NCI-H2029 (cell line): ENCODE data around the gene MRPL53.
"Not testable (repeated sequence)": the region's sequence is repeated elsewhere in the genome, so short reads cannot be mapped to it uniquely, and the experiment has no call there.

Source experiments
- DNase-seq: peaks from one replicate; lab custom pipeline; 2025; lab: John Stamatoyannopoulos, UW

MRPL53 gene

DNA sequence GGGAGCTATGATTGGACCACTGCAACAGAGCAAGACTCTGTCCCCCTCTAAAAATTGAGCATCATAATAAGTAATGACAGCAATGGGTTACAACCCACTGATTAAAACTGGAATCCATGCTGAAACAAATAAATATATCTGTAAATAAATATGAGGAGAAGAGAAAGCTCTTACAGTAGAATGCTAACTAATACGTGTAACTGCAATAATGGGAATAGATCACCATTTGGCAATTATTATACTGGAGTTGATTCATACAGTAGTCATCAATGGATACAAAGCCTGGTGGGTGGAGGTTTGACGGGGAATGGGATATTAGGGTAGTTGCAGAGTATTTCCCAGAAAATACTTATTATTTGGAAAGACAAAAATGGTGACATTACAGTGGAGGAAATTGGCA is 23.7 kb downstream of the MRPL53 start:
- DNase-seq, result no peak

DNA sequence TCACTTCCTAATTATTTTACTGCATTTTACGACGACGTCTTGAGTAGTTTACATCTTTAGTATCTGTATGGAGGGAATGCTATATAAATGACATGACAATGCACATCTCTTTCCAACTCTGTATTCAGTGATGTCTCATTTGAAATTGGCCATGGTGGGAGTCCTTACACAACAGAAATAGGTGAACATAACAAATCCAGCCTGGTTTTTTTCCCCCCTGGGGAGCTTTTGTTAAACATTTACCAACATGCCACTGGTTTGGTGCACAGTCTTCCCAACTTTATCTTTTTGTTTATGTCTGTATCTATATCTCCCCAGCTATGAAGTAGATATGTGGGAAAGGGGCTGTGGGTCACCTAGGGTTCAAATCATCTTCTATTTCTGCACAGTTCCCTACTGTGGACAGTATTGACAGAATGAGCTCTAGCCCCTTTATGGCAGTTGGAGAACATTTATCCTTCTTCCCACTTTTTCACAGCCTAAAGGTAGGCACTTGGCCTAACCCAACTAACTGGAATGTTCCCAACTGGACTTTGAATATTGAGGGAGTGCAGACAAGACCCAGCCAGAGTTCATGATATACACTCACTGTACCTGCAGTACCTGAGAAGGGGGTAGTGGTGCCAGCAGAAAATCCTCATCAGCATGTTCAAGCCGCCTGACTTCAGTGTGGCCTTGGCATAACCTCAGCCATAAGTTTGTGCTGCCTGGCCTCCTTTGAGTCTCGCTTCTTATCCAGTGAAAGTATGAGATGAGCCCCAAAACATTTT is 25.1 kb downstream of the MRPL53 start:
- no peak for DNase-seq

DNA sequence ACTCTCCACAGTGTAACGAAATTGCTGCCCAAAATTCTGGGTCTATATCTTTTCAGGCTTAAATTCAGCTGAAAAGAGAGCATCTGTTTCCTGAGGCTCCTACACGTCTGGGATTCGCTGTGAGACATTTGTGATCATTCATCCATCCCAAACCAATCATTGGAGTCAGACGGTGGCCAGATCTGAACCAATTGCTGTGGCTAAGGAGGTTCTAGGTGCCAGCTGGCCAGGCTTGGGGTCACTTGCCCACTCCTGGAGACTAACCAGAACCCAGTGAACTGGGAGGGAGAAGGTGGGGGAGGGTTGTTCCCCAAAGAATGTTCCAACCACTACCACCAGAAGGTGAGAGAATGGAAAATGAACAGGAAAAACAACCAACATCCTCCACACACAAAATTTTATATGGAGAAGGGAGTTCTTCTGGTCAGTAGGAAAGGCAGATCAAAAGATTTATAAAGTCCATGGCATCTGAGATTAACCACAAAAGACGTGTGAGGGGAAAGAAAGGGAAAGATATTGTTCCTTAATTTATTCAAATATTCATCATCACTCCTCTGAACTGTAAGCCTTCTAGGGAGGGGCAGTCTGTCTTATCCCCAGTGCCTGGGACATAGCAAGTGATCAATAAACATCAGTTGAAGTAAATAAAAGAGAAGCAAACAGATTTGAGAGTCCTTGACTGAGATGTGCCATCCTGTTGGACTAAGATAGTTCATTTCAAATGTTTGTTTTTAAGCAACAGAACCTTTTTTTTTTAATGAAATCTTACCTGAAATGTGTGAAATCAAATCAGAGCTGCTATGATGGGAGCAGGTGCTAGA is 27.8 kb downstream of the MRPL53 start:
- DNase-seq, result no peak

DNA sequence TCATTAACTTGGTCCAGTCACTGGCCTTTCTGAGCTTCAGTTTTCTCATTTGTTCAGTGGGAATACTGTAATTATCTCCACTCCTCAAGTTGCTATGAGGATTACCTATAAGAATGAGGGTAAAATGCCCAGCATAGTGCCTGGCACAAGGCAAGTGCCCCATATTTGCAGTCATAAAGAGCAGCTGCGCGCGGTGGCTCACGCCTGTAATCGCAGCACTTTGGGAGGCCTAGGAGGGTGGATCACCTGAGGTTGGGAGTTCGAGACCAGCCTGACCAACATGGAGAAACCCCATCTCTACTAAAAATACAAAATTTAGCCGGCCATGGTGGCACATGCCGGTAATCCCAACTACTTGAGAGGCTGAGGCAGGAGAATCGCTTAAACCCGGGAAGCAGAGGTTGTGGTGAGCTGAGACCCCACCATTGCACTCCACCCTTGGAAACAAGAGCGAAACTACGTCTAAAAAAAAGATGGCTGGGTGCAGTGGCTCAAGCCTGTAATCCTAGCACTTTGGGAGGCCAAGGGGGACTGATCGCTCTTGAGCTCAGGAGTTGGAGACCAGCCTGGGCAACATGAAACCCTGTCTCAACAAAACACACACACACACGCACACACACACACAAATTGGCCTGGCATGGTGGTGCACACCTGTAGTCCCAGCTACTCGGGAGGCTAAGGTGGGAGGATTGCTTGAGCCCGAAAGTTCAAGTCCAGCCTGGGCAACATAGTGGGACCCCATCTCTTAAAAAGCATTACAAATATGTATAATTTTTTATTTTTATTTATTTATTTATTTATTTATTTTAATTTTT is 29.8 kb downstream of the MRPL53 start:
- not testable (repeated sequence) for DNase-seq

DNA sequence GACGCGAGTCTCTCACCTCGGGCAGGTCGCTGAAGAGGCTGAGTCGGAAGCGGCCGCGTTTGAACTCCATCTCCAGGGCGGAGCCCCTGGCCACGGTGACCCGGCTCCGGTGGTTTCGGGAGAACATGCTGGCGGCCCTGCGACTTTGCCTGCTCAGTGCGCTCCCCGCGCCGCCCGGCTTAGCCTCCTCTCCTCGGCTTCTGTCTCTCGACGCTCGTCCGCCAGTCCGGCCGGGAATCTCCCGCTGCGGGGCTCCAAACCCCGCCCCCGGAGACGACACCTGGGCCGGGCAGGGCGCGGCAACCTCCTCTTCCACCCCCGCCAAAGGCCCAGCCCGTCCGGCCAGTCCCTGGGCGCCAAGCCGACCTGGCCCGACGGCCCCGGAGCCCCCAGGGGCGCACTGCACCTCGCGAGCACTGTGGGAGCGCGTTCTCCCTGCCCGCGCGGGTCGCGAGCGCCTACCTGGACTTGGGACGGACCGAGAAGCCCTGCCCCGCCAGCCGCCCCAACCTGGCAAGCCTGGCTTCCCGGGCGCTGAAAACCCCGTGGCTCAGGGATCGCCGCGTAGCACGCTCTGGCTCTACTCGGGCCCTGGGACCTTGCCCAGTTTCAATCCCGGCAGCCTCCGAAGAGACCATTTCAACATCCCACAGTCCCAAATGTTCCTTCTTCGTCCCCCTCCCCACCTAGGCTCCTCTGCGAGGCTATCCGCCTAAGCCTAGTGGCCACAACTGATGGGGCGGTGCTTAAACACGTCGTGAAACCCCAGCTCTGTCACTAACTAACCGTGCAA is 30.6 kb downstream of the MRPL53 start, which contains the start of gene RTKN:
Gene RTKN (minus strand): TSS at position 248 of the 793 bp plus-strand sequence. CDS start 121 bp downstream, at position 127.
- DNase-seq, result peak; percentile 56

DNA sequence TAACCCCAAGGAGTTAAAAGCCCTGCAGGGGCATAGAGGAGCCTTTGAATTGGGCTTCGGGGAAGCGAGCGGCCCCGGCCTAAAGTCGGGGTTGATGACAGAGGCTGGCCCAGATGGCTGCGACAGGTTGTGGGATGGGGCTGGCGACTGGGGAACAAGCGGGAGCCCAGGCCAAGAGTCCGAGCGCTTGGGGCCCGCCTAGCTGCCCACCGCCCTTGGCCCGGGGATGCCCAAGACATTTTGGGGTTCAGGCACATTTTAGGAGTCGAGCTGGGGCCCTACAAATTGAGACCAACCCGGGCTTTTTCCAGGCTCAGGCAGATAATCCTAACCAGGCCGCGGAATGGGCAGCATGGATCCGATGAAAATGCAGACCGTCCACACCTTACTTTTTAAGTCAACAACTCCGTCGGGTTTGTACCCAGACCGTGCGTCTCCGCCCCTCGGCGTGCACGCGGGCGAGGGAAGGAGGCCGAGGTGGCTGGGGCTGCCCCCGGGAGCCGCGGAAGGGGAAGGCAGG is 31.2 kb downstream of the MRPL53 start:
- DNase-seq, result no peak

DNA sequence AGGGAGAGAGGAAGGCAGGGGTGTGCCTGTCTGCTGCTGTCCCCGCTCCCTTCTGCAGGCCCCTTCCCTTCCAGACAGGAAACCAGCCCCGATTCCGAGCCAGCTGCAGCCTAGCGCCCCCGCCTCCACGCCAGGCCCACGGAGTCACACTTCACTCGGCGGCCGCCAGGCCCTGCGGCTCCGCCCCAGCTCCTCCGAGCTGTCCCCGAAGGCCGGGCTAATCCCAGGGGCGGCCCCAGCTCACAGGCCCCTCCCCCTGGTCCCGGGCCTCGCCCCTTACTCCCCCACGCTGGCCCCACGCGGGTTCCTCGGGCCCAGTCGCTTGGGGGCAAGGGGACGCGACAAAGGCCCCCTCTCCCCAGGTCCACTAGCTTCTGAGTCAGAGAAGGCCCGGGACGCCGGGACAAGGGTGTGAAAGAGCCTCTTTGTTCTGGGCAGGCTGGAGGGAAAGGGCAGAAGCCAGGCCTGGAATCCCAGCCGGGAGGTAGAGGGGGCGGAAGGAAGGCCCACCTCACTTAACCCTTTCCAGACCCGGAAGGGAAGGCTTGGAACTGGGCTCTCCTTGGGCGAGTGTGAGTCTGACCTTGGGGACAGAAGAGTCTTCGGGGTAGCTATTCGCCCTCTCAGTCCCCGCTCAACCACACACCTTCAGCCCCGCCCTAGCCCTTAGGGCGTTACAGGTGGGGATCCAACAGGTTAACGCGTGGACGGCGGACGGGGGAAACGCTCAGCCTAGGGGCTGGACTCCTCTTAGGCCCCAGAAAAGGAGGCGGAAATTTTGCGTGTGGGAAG is 31.9 kb downstream of the MRPL53 start:
- DNase-seq, result peak; percentile 73

DNA sequence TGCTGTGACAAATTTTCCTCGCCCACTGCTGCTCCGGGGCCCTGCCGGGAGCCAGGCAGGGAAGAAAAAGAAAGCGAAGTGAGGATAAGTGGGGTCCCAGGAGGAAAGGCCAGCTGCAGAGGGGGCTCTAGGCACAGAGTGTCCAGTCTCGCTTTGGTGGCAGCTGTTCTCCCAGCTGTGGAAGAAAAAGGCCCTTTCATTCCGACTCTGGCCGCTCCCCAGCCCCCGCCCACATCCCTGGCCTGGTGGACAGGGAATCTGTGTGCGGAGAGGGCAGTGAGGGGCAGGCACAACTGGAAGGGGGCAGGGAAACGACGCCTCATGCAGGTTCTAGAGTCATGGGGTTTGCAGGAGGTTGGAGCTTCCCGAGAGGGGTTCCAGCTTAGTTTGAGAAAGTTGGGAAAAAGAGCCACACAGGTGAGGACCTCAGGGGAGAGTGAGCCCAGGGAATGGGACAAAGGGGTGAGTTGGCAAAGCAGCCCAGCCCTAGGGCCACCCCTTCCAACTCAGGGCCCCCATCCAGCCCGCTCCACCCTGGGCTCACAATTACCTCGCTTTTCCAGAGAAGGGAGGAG is 32.6 kb downstream of the MRPL53 start:
- DNase-seq, result no peak

DNA sequence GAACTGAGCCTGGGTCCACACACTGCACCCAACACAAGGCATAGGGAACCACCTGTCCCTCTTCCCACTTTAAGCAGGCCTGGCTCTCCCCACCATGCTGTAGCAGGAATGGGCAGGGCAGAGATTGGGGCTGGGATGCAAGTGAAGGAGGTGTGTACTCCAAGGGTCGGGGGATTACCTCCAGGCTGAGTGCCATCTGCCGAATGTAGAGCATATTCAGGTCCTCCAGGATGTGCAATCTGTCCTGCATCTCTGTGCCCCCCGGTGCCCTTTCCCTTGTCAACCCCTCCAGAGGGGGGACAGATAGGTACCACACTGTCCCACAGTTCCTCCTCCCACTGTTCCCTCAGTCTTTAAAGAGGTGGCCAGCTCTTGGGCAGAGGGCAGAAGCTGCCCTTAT is 33.1 kb downstream of the MRPL53 start:
- no peak for DNase-seq

DNA sequence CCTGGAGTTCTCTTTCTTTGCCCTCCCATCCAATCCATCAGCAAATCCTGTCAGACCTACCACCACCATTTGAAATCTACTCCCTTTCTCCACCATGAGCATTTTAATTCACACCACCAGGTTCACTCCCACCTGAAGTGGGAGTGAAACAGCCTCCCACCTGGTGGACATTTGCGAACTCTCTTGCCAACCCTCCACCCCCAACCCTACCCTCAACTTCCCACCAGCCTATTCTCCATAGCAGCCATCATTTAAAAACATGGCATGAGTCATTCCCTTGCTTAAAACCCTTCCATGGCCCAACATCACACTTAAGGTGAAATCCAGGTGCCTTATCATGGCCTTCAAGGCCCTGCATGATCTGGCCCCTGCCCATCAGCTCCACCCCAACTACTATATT is 34.2 kb downstream of the MRPL53 start:
- DNase-seq, result no peak

DNA sequence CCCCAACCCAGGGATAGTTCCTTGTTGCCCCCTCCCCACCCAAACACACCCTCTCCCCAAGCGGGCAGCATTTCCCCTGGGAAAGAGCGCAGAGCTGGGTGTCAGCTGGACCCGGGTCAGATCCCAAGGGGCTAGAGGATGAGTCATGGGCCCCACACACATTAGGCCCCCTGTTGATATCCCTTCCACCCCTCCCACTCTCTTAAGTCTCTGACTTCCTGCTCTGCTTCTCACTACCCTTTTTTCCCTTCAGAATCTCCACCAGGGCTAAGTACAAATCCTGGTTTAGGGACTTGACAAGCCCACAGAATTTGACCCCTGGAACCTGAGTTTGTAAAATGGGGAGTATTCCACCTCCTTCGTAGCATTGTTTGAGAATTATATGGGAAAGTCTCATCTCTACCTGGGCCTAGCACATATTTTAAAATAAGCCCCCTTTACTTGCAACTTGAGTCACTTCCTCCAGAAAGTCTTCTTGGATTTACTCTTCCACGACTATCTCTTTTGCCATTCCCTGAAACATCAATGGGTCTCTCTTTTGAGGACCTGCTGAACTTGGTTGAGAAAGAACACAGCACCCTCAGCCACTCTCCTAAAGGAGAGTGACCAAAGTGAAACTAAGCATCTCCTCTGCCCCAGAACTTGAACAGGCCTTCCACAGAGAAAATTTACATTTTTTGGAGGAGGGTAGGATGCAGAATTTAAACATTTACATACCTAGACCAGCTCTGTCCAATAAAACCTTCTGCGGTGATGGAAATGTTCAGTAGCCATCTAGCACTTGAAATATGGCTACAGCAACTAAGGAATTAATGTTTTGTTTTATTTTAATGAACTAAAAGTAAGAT is 35.4 kb downstream of the MRPL53 start:
- no peak for DNase-seq

DNA sequence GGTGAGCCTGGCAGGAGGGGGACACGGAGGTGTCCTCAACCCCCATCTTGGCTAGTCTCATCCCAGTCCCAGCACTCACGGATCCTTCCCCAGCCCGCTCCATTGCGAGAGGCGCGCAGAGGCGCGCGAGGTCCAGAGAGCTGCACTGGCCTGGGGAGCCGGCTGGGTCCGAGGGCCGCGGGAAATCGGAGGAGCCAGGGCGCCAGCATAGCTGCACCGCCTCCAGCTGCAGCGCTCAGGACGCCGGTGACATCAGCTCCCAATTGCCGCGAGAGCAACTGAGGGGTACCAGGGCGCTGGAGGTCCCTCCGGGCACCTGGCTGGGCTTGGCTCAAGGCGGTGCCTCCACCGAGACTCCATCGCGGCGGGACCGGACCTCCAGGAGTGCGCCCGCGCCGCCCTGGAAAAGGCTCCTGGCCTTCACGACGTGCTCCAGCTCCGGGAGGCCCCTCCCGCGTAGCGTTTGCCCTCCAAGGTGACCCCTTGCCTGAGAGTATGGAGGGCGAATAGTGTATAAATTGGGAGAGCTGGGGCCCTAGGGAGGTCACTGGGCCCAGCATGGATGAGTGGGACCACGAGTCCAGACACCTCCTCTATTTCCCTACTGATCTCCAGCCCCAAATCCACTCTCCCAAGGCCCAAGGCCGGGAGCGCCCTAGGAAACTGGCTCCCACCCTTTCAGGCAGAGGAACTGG is 36.2 kb downstream of the MRPL53 start:
- no peak for DNase-seq

DNA sequence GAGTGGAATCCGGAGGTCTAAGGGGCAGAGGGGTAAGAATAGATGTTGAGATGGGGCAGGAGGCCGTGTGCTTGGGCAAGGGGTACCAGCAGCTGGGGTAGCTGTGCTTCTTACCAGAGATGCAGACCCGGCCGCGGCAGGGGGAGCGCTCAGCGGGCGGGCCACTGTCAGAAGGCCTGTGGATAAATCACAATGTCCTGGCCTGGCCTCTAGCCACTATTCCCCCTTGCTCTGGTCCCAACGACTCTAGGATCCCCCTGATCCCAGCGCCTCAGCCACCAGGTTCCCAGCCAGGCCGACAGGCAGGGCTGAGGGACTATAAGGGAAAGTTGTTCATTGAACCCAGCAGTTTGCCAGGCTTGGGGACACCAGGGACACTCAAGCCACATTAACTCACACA is 42.0 kb downstream of the MRPL53 start:
- no peak for DNase-seq

DNA sequence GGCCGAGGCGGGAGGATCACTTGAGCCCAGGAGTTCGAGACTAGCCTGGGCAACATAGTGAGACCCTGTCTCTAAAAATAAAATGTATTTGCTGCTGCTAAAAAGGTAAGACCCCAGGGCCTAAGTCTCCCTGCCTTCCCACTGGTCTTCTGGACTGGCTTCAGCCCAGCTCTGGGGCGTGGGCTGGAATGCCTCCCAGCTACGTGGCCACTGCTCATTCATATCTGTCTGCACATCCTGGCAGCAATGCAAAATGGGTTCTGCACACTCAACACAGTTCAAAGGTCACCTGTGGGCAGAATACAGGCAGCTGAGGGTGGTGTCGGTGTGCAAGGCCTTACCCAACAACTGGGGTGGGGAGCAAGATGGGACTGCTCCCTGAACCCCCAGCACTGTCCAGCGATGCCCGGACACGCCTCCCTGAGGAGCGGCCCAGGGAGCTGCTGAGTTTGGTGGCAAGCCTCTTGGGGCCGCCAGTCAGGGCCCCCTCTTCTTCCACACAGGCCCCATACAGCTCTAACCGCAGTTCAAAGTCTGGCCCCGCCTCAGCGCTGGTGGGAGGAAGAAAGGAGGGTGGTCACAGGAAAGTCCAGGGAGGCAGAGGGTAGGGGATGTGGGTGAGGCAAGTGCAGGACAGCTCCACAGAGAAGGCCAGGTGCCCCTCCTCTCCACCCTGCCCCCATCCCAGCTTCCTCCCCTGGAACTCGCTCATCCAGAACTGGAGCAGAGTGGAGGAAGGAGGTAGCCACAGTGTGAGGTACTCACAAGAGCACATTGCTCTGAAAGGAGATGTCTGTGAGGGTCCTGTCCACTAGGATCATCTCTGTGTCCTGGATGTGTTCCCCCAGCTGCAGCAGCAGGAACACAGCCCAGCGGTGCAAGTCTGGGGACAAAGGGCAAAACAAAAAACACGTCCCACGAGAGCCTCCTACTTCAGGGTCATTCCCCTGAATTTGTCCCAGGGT is 42.7 kb downstream of the MRPL53 start:
- DNase-seq, result no peak

DNA sequence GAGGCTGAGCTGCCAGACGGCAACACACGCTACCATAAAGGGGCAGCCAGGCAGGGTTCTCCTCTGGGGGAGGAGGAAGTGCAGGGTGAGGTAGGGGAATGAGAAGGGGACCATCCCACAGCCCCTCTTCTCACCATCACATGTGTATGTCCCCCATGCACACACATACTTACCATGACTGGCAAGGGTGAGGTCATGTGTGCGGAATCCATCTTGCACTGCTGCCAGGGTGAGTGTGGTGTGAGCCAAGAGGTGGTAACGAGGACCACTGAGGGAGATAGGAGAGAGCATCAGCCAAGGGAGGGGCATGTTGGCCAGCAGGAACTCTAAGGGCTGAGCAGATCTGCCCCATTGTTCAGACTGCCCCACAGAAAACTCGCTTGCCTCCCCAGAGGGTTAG is 43.8 kb downstream of the MRPL53 start:
- DNase-seq, result no peak

DNA sequence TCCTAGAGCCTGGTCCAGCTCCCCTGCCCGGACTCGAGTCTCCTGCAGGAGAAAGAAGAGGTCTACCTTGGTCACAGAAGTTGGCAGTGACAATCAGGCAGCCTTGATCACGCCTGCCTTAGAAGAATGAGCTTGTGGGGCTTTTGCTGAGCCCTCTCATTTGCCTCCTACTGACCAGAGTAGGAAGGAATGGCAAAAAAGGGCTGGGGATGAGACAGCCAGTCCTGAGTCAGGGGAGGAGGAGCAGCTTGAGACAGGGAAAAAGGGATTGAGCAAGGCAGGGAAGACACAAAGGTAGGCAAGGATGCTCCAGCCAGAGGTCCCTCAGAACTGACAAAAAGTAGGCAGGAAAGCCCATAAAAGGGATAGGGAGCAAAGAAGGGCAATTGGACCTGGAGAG is 44.9 kb downstream of the MRPL53 start:
- no peak for DNase-seq

DNA sequence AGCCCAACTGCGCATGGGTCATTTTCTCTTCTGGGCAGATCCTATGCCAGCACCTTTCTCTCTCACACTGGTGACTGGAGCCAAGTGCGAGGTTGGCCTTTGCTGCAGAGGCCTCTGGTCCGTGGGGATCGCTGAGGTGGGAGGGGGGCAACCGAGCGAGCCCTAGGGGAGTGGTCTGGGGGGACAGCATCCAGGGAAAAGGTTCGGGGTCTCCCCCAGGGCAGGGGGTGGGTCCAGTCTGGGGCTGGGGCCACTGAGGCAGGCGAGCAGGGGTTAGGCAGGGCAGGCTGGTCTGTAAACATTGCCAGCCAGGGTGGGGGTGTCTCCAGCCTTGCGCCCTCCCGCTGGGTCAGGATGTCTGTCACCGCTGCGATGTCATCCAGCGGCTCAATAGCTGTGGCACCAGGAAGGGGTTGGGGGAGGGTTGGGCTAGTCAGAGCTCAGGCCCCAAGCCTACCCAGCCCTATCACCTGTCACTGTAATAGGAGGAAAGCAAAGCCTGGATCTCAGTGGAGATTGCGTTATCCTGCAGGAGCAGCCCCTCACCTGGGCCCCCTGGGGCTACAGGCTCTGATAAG is 46.2 kb downstream of the MRPL53 start:
- DNase-seq, result no peak
